ENCODE data around the gene HM13.
"Not testable (repeated sequence)": the region's sequence is repeated elsewhere in the genome, so short reads cannot be mapped to it uniquely, and the experiment has no call there.

Gene HM13

GRCh38 chr20:31612271-31612640 lies 98.0 kb downstream of the HM13 start:
- not testable (repeated sequence) for DNase-seq

GRCh38 chr20:31615416-31615815 lies 101.2 kb downstream of the HM13 start:
- DNase-seq, result no peak

GRCh38 chr20:31617432-31618104 lies 103.3 kb downstream of the HM13 start:
- DNase-seq, result no peak

Measured in GOT3 (cell line).